ENCODE measurements around the gene SPON1.

DNA sequence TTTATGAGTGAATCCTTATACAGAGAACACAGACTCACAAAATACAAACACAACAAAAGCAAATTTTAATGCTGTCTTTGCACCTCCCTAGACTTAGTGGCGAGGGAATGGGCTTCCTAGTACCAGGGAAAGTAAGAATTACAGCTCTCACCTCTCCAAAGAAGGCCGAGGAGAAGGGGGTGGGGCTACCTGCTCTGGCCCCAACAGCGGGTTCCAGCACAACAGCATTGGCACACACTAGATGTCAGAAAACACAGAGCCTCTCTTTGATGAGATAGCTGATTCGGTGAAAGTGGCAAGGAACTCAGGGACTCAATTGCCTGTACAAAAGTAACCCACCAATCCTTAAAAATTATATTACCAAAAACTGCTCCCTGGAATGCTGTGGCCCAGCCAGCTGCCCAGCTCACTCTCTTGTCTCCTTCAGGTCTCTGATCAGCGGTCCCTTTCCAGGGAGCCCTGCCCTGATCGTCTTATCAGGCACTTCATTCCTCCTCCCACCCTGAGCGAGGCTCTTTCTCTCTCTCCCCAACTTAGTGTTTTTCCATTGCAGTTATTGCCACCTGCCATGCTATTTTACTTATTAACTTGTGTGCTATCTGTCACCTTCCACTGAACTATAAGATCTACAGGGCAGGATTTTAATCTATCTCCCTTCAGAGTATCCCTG is 30.7 kb downstream of the SPON1 start:
- TF ChIP-seq CTCF (IDR thresholded peaks at IDR 0.05) (no peak), POLR2AphosphoS5 (IDR thresholded peaks at IDR 0.05; ENCODE audit: low read depth, low read length) (no peak), TCF7L2 (IDR thresholded peaks at IDR 0.05; ENCODE audit: low read depth, low read length) (no peak), SIN3A (IDR thresholded peaks at IDR 0.05; ENCODE audit: borderline replicate concordance, insufficient read depth, low read depth, low read length) (no peak)
